Osteocyte (in vitro differentiated cells): ENCODE measurements around the gene MARS1. TPM values are rescaled to one million over a fixed set of nuclear protein-coding genes. Genes with fewer than 3 reads are reported as not detected.

Experiments
- DNase-seq: peaks from one replicate; pipeline ENCODE4 v3.0.0; 2021; ENCODE audit warnings: mixed read lengths; ENCODE audit not compliant: unreplicated experiment; ENCODE audit errors: extremely low spot score
- H3K27ac Mint-ChIP-seq: one replicate; pipeline ENCODE4 v1.8.0; 2021; ENCODE audit warnings: mild to moderate bottlenecking, mixed read lengths; ENCODE audit not compliant: unreplicated experiment
- H3K27me3 Mint-ChIP-seq: one replicate; pipeline ENCODE4 v1.8.0; 2021; ENCODE audit warnings: mixed read lengths; ENCODE audit not compliant: unreplicated experiment
- H3K36me3 Mint-ChIP-seq: one replicate; pipeline ENCODE4 v1.8.0; 2021; ENCODE audit warnings: mixed read lengths; ENCODE audit not compliant: unreplicated experiment
- H3K4me1 Mint-ChIP-seq: one replicate; pipeline ENCODE4 v1.8.0; 2021; ENCODE audit warnings: mixed read lengths; ENCODE audit not compliant: unreplicated experiment
- H3K4me3 Mint-ChIP-seq: one replicate; pipeline ENCODE4 v1.8.0; 2021; ENCODE audit warnings: mild to moderate bottlenecking, moderate library complexity, mixed read lengths; ENCODE audit not compliant: unreplicated experiment
- H3K9me3 Mint-ChIP-seq: one replicate; pipeline ENCODE4 v1.8.0; 2021; ENCODE audit warnings: mixed read lengths; ENCODE audit not compliant: unreplicated experiment
- CTCF ChIP-seq: fragments of 200-600 bp; sonication (generic); IDR thresholded peaks from 2 replicates; pipeline ENCODE4 v1.5.0; 2021; ENCODE audit warnings: antibody characterized with exemption, mild to moderate bottlenecking, moderate library complexity
- total RNA-seq: library from RNA; stranded (reverse); gene quantifications from 2 replicates; pipeline ENCODE4 v1.2.1, GENCODE V29; 2021

MARS1 gene
- total RNA-seq, 1 donor from 2014 or later: 401 TPM

DNA sequence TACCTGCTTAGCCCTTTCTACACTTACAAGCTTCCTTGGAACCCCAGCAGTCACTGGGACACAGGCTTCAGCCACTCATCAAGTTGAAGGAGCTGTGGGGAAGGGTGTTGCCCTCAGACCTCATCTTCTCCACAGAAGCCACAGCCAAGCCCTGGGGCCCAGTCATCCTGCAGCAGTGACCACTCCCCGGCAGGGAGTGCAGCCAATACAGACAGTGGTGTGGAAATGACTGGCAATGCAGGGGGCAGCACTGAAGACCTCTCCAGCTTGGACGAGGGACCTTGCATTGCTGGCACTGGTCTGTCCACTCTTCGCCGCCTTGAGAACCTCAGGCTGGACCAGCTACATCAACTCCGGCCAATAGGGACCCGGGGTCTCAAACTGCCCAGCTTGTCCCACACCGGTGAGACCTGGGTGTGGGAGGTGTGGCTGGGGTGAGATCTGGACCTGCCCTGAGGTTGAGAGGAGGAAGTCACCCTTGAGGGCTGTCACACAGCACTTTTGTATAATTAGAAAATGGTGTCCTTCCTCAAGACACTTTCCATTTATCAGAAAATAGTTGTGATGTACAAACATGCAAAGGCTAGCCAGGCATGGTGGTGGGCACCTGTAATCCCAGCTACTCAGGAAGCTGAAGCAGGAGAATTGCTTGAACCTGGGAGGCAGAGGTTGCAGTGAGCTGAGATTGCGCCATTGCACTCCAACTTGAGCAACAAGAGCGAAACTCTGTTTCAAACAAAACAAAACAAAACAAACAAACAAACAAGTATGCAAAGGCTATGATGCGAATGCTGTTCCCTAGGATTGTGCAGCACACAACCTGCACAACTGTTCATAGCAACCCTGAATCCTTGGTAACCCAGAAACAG, 18.3 kb upstream of the MARS1 start:
- H3K36me3 Mint-ChIP-seq: no peaks in the 10 kb centered on the region
- TF ChIP-seq CTCF: no peak
- no peak for DNase-seq
- no peaks in the 10 kb centered on the region for H3K9me3 Mint-ChIP-seq
- H3K4me1 Mint-ChIP-seq: no peaks in the 10 kb centered on the region
- peaks cover 25% of the 10 kb centered on the region for H3K27me3 Mint-ChIP-seq
- H3K27ac Mint-ChIP-seq: no peak overlapping the region
- no peak overlapping the region for H3K4me3 Mint-ChIP-seq

GRCh38 chr12:57470286-57470969, 17.4 kb upstream of the MARS1 start:
- H3K27ac Mint-ChIP-seq: no peak overlapping the region
- peaks cover 33% of the 10 kb centered on the region for H3K27me3 Mint-ChIP-seq
- peaks cover under 1% of the 10 kb centered on the region for H3K4me1 Mint-ChIP-seq
- no peak overlapping the region for H3K4me3 Mint-ChIP-seq
- no peak for DNase-seq
- H3K9me3 Mint-ChIP-seq: no peaks in the 10 kb centered on the region
- H3K36me3 Mint-ChIP-seq: no peaks in the 10 kb centered on the region
- no peak for TF ChIP-seq CTCF

- H3K27ac Mint-ChIP-seq: no peak overlapping the region
- H3K4me3 Mint-ChIP-seq: no peak overlapping the region
- peaks cover 37% of the 10 kb centered on the region for H3K27me3 Mint-ChIP-seq
- no peak for DNase-seq
- no peaks in the 10 kb centered on the region for H3K36me3 Mint-ChIP-seq
- TF ChIP-seq CTCF: no peak
- H3K4me1 Mint-ChIP-seq: peaks cover 5% of the 10 kb centered on the region
- H3K9me3 Mint-ChIP-seq: no peaks in the 10 kb centered on the region
Measured at GRCh38 chr12:57470970-57471656, 16.8 kb upstream of the MARS1 start.

DNA sequence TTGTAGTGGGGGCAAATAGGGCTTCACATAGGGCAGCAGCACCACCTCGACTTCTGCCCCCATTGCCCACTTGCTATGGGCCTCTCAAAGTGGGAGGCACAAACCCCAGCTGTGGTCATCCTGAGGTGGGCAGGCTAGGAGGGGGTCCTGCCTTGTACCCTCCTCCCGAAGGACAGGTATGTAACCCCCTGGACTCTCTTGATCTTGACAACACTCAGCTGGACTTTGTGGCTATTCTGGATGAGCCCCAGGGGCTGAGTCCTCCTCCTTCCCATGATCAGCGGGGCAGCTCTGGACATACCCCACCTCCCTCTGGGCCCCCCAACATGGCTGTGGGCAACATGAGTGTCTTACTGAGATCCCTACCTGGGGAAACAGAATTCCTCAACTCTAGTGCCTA, 16.2 kb upstream of the MARS1 start:
- H3K27ac Mint-ChIP-seq: no peak overlapping the region
- no peaks in the 10 kb centered on the region for H3K36me3 Mint-ChIP-seq
- no peak overlapping the region for H3K4me3 Mint-ChIP-seq
- TF ChIP-seq CTCF: no peak
- H3K27me3 Mint-ChIP-seq: peaks cover 41% of the 10 kb centered on the region
- H3K4me1 Mint-ChIP-seq: peaks cover 8% of the 10 kb centered on the region
- DNase-seq: no peak
- H3K9me3 Mint-ChIP-seq: no peaks in the 10 kb centered on the region

DNA sequence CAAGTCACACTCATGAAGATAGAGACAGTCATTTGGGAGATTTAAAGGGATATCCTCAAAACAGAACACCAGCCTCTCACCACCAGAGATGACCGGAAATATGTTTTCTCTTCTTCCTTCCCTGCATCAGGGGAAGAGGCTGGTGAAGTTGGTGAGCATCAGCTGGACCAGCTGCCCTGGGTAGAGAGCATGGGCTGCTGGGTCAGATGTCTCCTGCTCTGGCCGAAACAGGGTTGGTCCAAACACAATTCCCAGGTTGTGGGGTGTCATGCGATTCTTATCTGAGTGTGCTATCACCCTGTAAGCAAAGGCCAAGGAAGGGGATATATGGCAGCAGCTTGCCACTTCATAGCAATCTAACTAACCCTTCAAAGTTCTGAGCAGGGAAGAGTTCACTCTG, 15.5 kb upstream of the MARS1 start:
- Mint-ChIP-seq H3K4me3 (no peak overlapping the region), H3K27me3 (peaks cover 41% of the 10 kb centered on the region), H3K36me3 (no peaks in the 10 kb centered on the region), H3K27ac (no peak overlapping the region), H3K9me3 (no peaks in the 10 kb centered on the region), H3K4me1 (peaks cover 8% of the 10 kb centered on the region)
- no peak for TF ChIP-seq CTCF
- DNase-seq: no peak
